H9 (cell line): ENCODE measurements around the gene RAD54L. TPM values are rescaled to one million over a fixed set of nuclear protein-coding genes. Genes with fewer than 3 reads are reported as not detected.

Experiments used
- DNase-seq: peaks from one replicate; pipeline ENCODE4 v3.0.0-alpha.2; 2017
- H2AFZ ChIP-seq: one replicate; pipeline ENCODE4 v1.6.1; 2013; ENCODE audit warnings: mild to moderate bottlenecking, low read length, control low read depth, moderate library complexity
- H2AK5ac ChIP-seq: 2 replicates; pipeline ENCODE4 v1.6.1; 2013; ENCODE audit warnings: low read length, control low read depth, mixed read lengths; ENCODE audit not compliant: insufficient read length
- H2BK120ac ChIP-seq: one replicate; pipeline ENCODE4 v1.6.1; 2013; ENCODE audit warnings: low read depth, mild to moderate bottlenecking, low read length, control low read depth, inconsistent platforms; ENCODE audit not compliant: poor library complexity, severe bottlenecking
- H2BK12ac ChIP-seq: 2 replicates; pipeline ENCODE4 v1.6.1; 2013; ENCODE audit warnings: low read length, control low read depth, mixed read lengths, low read depth; ENCODE audit not compliant: insufficient read length
- H2BK15ac ChIP-seq: 2 replicates; pipeline ENCODE4 v1.6.1; 2013; ENCODE audit warnings: low read depth, low read length, control low read depth
- H2BK20ac ChIP-seq: one replicate; pipeline ENCODE4 v1.6.1; 2013; ENCODE audit warnings: low read depth, mild to moderate bottlenecking, low read length, control low read depth, inconsistent platforms; ENCODE audit not compliant: poor library complexity, severe bottlenecking
- H2BK5ac ChIP-seq: 2 replicates; pipeline ENCODE4 v1.6.1; 2013; ENCODE audit warnings: low read length, control low read depth, mixed read lengths; ENCODE audit not compliant: insufficient read length
- H3K14ac ChIP-seq: 2 replicates; pipeline ENCODE4 v1.6.1; 2013; ENCODE audit warnings: low read length, control low read depth; ENCODE audit not compliant: insufficient read depth
- H3K18ac ChIP-seq: 2 replicates; pipeline ENCODE4 v1.6.1; 2013; ENCODE audit warnings: low read depth, mild to moderate bottlenecking, mixed read lengths, low read length, control low read depth; ENCODE audit not compliant: insufficient read length
- H3K23ac ChIP-seq: 2 replicates; pipeline ENCODE4 v1.6.1; 2013; ENCODE audit warnings: low read length, control low read depth, mixed read lengths, low read depth; ENCODE audit not compliant: insufficient read length
- H3K23me2 ChIP-seq: 2 replicates; pipeline ENCODE4 v1.6.1; 2013; ENCODE audit warnings: low read depth, mild to moderate bottlenecking, mixed read lengths, low read length, control low read depth; ENCODE audit not compliant: insufficient read length, poor library complexity, severe bottlenecking
- H3K27ac ChIP-seq: 2 replicates; pipeline ENCODE4 v1.5.1; 2013; ENCODE audit warnings: low read length, control low read depth, mixed read lengths, low read depth; ENCODE audit not compliant: insufficient read length
- H3K27me3 ChIP-seq: 2 replicates; pipeline ENCODE4 v1.6.1; 2013; ENCODE audit warnings: low read length, control low read depth, inconsistent platforms; ENCODE audit not compliant: insufficient read depth
- H3K4ac ChIP-seq: 2 replicates; pipeline ENCODE4 v1.6.1; 2013; ENCODE audit warnings: low read depth, mild to moderate bottlenecking, control low read depth, inconsistent platforms, low read length, moderate library complexity
- H3K4me1 ChIP-seq: 2 replicates; pipeline ENCODE4 v1.6.1; 2013; ENCODE audit warnings: low read length, control low read depth, inconsistent platforms; ENCODE audit not compliant: insufficient read depth
- H3K4me2 ChIP-seq: 2 replicates; pipeline ENCODE4 v1.6.1; 2013; ENCODE audit warnings: low read length, control low read depth, mixed read lengths; ENCODE audit not compliant: insufficient read length, insufficient read depth
- H3K56ac ChIP-seq: 2 replicates; pipeline ENCODE4 v1.6.1; 2013; ENCODE audit warnings: low read depth, mild to moderate bottlenecking, mixed read lengths, low read length, control low read depth; ENCODE audit not compliant: insufficient read length
- H3K79me1 ChIP-seq: 2 replicates; pipeline ENCODE4 v1.6.1; 2013; ENCODE audit warnings: low read depth, mild to moderate bottlenecking, moderate library complexity, low read length, control low read depth, inconsistent platforms; ENCODE audit not compliant: insufficient read depth, poor library complexity, severe bottlenecking
- H3K79me2 ChIP-seq: 2 replicates; pipeline ENCODE4 v1.6.1; 2013; ENCODE audit warnings: low read length, control low read depth, inconsistent platforms; ENCODE audit not compliant: insufficient read depth
- H3K9ac ChIP-seq: 2 replicates; pipeline ENCODE4 v1.6.1; 2013; ENCODE audit warnings: low read length, control low read depth, mixed read lengths; ENCODE audit not compliant: insufficient read length; ENCODE audit errors: extremely low read depth
- H3K9me3 ChIP-seq: one replicate; pipeline ENCODE4 v1.6.1; 2013; ENCODE audit warnings: low read depth, low read length, inconsistent platforms; ENCODE audit not compliant: control insufficient read depth
- H3T11ph ChIP-seq: one replicate; pipeline ENCODE4 v1.6.1; 2013; ENCODE audit warnings: mild to moderate bottlenecking, low read length, control low read depth, inconsistent platforms
- H4K20me1 ChIP-seq: one replicate; pipeline ENCODE4 v1.6.1; 2013; ENCODE audit not compliant: control insufficient read depth, insufficient read length, insufficient read depth
- H4K5ac ChIP-seq: 2 replicates; pipeline ENCODE4 v1.6.1; 2013; ENCODE audit warnings: low read depth, mild to moderate bottlenecking, mixed read lengths, low read length, control low read depth; ENCODE audit not compliant: insufficient read length
- H4K8ac ChIP-seq: replicated peaks from 2 replicates; pipeline ENCODE4 v1.6.1; 2013; ENCODE audit warnings: low read length, control low read depth, mixed read lengths, low read depth; ENCODE audit not compliant: insufficient read length
- H4K91ac ChIP-seq: 2 replicates; pipeline ENCODE4 v1.6.1; 2013; ENCODE audit warnings: low read depth, mild to moderate bottlenecking, moderate library complexity, mixed read lengths, low read length, control low read depth; ENCODE audit not compliant: insufficient read length
- H3K27ac Mint-ChIP-seq, 3 experiments: 2 replicates in 2 of 3; 3 replicates in 1 of 3; pipeline ENCODE4 v1.8.0; 2020 to 2021; ENCODE audit warnings: mixed read lengths in 3 of 3, mild to moderate bottlenecking in 1 of 3, moderate library complexity in 1 of 3
- H3K27me3 Mint-ChIP-seq: 2 replicates; pipeline ENCODE4 v1.8.0; 2021; ENCODE audit warnings: low read depth, mild to moderate bottlenecking, moderate library complexity, mixed read lengths
- H3K36me3 Mint-ChIP-seq, 3 experiments: 2 replicates in 2 of 3; 3 replicates in 1 of 3; pipeline ENCODE4 v1.8.0; 2020 to 2021; ENCODE audit warnings: low read depth in 3 of 3, mixed read lengths in 3 of 3; ENCODE audit not compliant: insufficient read depth in 1 of 3
- H3K4me1 Mint-ChIP-seq, 2 experiments: 2 replicates each; pipeline ENCODE4 v1.8.0; 2020; ENCODE audit warnings: mixed read lengths in 2 of 2
- H3K4me3 Mint-ChIP-seq, 2 experiments: 2 replicates in 1 of 2; 3 replicates in 1 of 2; pipeline ENCODE4 v1.8.0; 2020 to 2021; ENCODE audit warnings: mild to moderate bottlenecking in 2 of 2, mixed read lengths in 2 of 2, moderate library complexity in 1 of 2
- H3K9me3 Mint-ChIP-seq, 2 experiments: 2 replicates in 1 of 2; 3 replicates in 1 of 2; pipeline ENCODE4 v1.8.0; 2020; ENCODE audit warnings: mild to moderate bottlenecking in 2 of 2, mixed read lengths in 2 of 2, moderate library complexity in 1 of 2
- WGBS: extraction: QIAGEN DNeasy Blood & Tissue Kit; methylation state at CpG from one replicate; pipeline ENCODE4 v1.1.7; 2013; ENCODE audit warnings: missing lambda C conversion rate, low lambda C conversion rate, mixed read lengths; ENCODE audit not compliant: insufficient read length; ENCODE audit errors: extremely low coverage; 5-methylcytosine and 5-hydroxymethylcytosine counted together
- total RNA-seq: library from RNA; stranded (reverse); gene quantifications from 2 replicates; pipeline ENCODE4 v1.2.1, GENCODE V29; 2021
- TF ChIP-seq, protein P1 (sequence below): fragments of 200-600 bp; sonication (generic); conservative IDR thresholded peaks from 3 replicates; pipeline ENCODE4 v1.8.0; 2021; ENCODE audit warnings: antibody characterized with exemption, mild to moderate bottlenecking

The RAD54L gene
- total RNA-seq, 1 experiment from 2014 or later: 43.4 TPM

DNA sequence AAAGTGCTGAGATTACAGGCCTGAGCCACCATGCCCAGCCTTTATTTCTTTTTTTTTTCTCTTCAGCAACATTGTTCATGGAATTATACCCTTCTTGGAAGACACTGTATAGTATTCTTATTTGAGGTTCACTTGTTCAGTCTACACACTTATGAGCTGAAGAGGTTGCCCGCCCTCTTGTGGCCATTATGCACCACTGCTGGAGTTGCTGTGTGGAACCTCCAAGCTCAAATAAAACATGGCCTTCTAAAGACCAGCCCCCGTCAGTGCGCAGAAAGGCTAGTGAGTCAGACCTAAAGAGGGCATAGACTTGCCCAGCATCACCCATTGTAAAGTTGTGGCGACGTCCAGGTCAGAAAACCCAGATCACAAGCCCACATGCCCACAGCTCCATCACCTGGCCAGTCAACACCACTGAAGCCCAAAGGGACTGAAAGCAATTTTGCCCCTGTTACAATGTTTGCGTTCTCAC, 24.1 kb upstream of the RAD54L start:
- Histone ChIP-seq H3K18ac (no peak overlapping the region), H3K27ac (no peak overlapping the region), H3K4ac (no peak overlapping the region), H4K20me1 (no peaks in the 10 kb centered on the region), H2BK5ac (no peak overlapping the region), H4K8ac (no peak overlapping the region), H2BK12ac (no peak overlapping the region), H2BK120ac (no peak overlapping the region), H2AK5ac (no peak overlapping the region), H3K4me1 (no peaks in the 10 kb centered on the region; the same call in 1 of the 2 replicates), H4K91ac (no peak overlapping the region), H3K56ac (no peak overlapping the region), H3T11ph (no peak overlapping the region), H3K23me2 (no peaks in the 10 kb centered on the region), H3K9me3 (no peaks in the 10 kb centered on the region), H3K23ac (no peak overlapping the region), H3K27me3 (no peaks in the 10 kb centered on the region), H2AFZ (no peak overlapping the region), H3K79me1 (no peaks in the 10 kb centered on the region), H3K4me2 (no peak overlapping the region), H3K79me2 (no peaks in the 10 kb centered on the region), H3K14ac (no peak overlapping the region), H3K9ac (no peak overlapping the region), H4K5ac (no peak overlapping the region), H2BK20ac (no peak overlapping the region), H2BK15ac (no peak overlapping the region)
- TF ChIP-seq, protein P1, sequence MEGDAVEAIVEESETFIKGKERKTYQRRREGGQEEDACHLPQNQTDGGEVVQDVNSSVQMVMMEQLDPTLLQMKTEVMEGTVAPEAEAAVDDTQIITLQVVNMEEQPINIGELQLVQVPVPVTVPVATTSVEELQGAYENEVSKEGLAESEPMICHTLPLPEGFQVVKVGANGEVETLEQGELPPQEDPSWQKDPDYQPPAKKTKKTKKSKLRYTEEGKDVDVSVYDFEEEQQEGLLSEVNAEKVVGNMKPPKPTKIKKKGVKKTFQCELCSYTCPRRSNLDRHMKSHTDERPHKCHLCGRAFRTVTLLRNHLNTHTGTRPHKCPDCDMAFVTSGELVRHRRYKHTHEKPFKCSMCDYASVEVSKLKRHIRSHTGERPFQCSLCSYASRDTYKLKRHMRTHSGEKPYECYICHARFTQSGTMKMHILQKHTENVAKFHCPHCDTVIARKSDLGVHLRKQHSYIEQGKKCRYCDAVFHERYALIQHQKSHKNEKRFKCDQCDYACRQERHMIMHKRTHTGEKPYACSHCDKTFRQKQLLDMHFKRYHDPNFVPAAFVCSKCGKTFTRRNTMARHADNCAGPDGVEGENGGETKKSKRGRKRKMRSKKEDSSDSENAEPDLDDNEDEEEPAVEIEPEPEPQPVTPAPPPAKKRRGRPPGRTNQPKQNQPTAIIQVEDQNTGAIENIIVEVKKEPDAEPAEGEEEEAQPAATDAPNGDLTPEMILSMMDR: peak; percentile 96
- Mint-ChIP-seq H3K4me3 (no peak overlapping the region; a peak in 1 of 5 replicates), H3K27ac (peak overlapping the region in 2 of 3 experiments; percentile 65 to 67; a peak in 3 of 7 replicates), H3K9me3 (no peaks in the 10 kb centered on the region), H3K27me3 (no peaks in the 10 kb centered on the region), H3K36me3 (peaks cover 0 to 14% (median 13%) of the 10 kb centered on the region in 3 experiments; a peak in 3 of 7 replicates), H3K4me1 (peaks cover 31 to 37% of the 10 kb centered on the region in 2 experiments)
- no CpG with 5 or more reads among the region's 6 CpGs for WGBS
- DNase-seq: peak; percentile 77
